SK-N-SH treated with all-trans-retinoic acid at 6 μM for 48 hours (cell line): ENCODE measurements around the gene GFPT1.

Source experiments
- ESRRG ChIP-seq: fragments of 250-450 bp; sonication (Bioruptor Pico); IDR thresholded peaks from 2 replicates; pipeline ENCODE4 v1.6.1; 2021; ENCODE audit warnings: mild to moderate bottlenecking
- GLIS3 ChIP-seq: fragments of 250-450 bp; sonication (Bioruptor Pico); IDR thresholded peaks from 2 replicates; pipeline ENCODE4 v1.5.0; 2020; ENCODE audit warnings: mild to moderate bottlenecking, moderate library complexity
- OSR1 ChIP-seq: fragments of 250-450 bp; sonication (Bioruptor Pico); IDR thresholded peaks from 2 replicates; pipeline ENCODE4 v1.8.0; 2022; ENCODE audit warnings: moderate library complexity, mild to moderate bottlenecking, inconsistent platforms
- ZC3H10 ChIP-seq: fragments of 250-450 bp; sonication (Bioruptor Pico); IDR thresholded peaks from 2 replicates; pipeline ENCODE4 v1.5.1; 2021; ENCODE audit warnings: mild to moderate bottlenecking, moderate library complexity
- ZFP3 ChIP-seq: fragments of 250-450 bp; sonication (Bioruptor Pico); IDR thresholded peaks from 2 replicates; pipeline ENCODE4 v1.5.0; 2020; ENCODE audit warnings: mild to moderate bottlenecking, moderate library complexity
- ZNF565 ChIP-seq: fragments of 450-650 bp; formaldehyde crosslinking; conservative IDR thresholded peaks from 2 replicates; pipeline ENCODE4 v1.5.0; 2020; ENCODE audit warnings: low read depth, mild to moderate bottlenecking, moderate library complexity
- ZNF8 ChIP-seq: fragments of 450-650 bp; formaldehyde crosslinking; IDR thresholded peaks from 2 replicates; pipeline ENCODE4 v1.5.0; 2020; ENCODE audit warnings: mild to moderate bottlenecking, moderate library complexity
- TF ChIP-seq, protein P1 (sequence below): fragments of 250-450 bp; sonication (Bioruptor Pico); IDR thresholded peaks from 2 replicates; pipeline ENCODE4 v1.8.0; 2021; ENCODE audit warnings: low read depth, mild to moderate bottlenecking, moderate library complexity, borderline replicate concordance
- TF ChIP-seq, protein P2 (sequence below): fragments of 250-450 bp; sonication (Bioruptor Pico); IDR thresholded peaks from 2 replicates; pipeline ENCODE4 v1.5.1; 2021; ENCODE audit warnings: mild to moderate bottlenecking, moderate library complexity
- TF ChIP-seq, protein P3 (sequence below): fragments of 250-450 bp; sonication (Bioruptor Pico); IDR thresholded peaks from 2 replicates; pipeline ENCODE4 v1.8.0; 2020; ENCODE audit warnings: mild to moderate bottlenecking, moderate library complexity, borderline replicate concordance

DNA sequence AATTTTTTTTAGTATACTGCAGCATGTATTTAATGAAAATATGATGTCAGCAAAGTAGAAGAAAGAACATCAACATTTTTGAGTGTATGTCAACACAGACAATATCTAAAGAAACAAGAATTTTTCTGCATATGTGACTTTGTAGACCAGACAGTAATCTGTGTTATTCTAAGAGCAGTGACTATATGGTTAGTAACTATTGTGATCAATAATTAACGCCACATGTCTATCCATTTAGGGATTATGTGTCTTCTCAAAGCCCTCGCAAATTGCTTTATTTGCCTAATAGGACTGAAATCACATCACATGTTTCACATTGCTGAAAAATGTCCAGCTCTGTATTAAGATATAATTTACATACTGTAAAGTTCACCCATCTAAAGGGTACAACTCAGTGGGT, 107.8 kb downstream of the GFPT1 start:
- TF ChIP-seq ESRRG (CRISPR knock-in tag) = no peak
- TF ChIP-seq, protein P1, sequence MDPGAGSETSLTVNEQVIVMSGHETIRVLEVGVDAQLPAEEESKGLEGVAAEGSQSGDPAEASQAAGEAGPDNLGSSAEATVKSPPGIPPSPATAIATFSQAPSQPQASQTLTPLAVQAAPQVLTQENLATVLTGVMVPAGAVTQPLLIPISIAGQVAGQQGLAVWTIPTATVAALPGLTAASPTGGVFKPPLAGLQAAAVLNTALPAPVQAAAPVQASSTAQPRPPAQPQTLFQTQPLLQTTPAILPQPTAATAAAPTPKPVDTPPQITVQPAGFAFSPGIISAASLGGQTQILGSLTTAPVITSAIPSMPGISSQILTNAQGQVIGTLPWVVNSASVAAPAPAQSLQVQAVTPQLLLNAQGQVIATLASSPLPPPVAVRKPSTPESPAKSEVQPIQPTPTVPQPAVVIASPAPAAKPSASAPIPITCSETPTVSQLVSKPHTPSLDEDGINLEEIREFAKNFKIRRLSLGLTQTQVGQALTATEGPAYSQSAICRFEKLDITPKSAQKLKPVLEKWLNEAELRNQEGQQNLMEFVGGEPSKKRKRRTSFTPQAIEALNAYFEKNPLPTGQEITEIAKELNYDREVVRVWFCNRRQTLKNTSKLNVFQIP (CRISPR knock-in tag) = no peak
- no peak for TF ChIP-seq ZC3H10 (CRISPR knock-in tag)
- TF ChIP-seq, protein P2, sequence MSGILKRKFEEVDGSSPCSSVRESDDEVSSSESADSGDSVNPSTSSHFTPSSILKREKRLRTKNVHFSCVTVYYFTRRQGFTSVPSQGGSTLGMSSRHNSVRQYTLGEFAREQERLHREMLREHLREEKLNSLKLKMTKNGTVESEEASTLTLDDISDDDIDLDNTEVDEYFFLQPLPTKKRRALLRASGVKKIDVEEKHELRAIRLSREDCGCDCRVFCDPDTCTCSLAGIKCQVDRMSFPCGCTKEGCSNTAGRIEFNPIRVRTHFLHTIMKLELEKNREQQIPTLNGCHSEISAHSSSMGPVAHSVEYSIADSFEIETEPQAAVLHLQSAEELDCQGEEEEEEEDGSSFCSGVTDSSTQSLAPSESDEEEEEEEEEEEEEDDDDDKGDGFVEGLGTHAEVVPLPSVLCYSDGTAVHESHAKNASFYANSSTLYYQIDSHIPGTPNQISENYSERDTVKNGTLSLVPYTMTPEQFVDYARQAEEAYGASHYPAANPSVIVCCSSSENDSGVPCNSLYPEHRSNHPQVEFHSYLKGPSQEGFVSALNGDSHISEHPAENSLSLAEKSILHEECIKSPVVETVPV = no peak
- no peak for TF ChIP-seq ZFP3 (CRISPR knock-in tag)
- TF ChIP-seq, protein P3, sequence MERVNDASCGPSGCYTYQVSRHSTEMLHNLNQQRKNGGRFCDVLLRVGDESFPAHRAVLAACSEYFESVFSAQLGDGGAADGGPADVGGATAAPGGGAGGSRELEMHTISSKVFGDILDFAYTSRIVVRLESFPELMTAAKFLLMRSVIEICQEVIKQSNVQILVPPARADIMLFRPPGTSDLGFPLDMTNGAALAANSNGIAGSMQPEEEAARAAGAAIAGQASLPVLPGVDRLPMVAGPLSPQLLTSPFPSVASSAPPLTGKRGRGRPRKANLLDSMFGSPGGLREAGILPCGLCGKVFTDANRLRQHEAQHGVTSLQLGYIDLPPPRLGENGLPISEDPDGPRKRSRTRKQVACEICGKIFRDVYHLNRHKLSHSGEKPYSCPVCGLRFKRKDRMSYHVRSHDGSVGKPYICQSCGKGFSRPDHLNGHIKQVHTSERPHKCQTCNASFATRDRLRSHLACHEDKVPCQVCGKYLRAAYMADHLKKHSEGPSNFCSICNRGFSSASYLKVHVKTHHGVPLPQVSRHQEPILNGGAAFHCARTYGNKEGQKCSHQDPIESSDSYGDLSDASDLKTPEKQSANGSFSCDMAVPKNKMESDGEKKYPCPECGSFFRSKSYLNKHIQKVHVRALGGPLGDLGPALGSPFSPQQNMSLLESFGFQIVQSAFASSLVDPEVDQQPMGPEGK (CRISPR knock-in tag) = no peak
- TF ChIP-seq GLIS3 (CRISPR knock-in tag) = no peak
- TF ChIP-seq ZNF565 (CRISPR knock-in tag) = no peak
- no peak for TF ChIP-seq ZNF8 (CRISPR knock-in tag)
- no peak for TF ChIP-seq OSR1 (CRISPR knock-in tag)
